T-helper 17 cell (primary cell): Measurements from ENCODE around the gene TMEM178B. TPM values are rescaled to one million over a fixed set of nuclear protein-coding genes. Genes with fewer than 3 reads are reported as not detected.
"Not testable (repeated sequence)": the region's sequence is repeated elsewhere in the genome, so short reads cannot be mapped to it uniquely, and the experiment has no call there.

Experiments used
- ATAC-seq: fragments of 150-1000 bp; cut with Tn5 transposase; 2 replicates; pipeline ENCODE4 v1.10.0; 2021; ENCODE audit warnings: mild to moderate bottlenecking, moderate library complexity
- DNase-seq, 3 donors: peaks; one replicate each; pipeline versions ENCODE4 v3.0.0 to v3.0.0-alpha.2; 2020 to 2021
- H3K9me3 ChIP-seq: one replicate; pipeline ENCODE4 v1.7.0; 2013; ENCODE audit warnings: low read length, mild to moderate bottlenecking; ENCODE audit not compliant: control insufficient read depth, poor library complexity, severe bottlenecking
- H3K27ac Mint-ChIP-seq: one replicate; pipeline ENCODE4 v1.8.0; 2022; ENCODE audit warnings: mild to moderate bottlenecking, moderate library complexity, mixed read lengths
- H3K27me3 Mint-ChIP-seq: one replicate; pipeline ENCODE4 v1.8.0; 2022; ENCODE audit warnings: mixed read lengths
- H3K36me3 Mint-ChIP-seq: one replicate; pipeline ENCODE4 v1.8.0; 2022; ENCODE audit warnings: low read depth, mixed read lengths
- H3K4me1 Mint-ChIP-seq: one replicate; pipeline ENCODE4 v1.8.0; 2022; ENCODE audit warnings: mild to moderate bottlenecking, mixed read lengths
- H3K4me3 Mint-ChIP-seq: one replicate; pipeline ENCODE4 v1.8.0; 2022; ENCODE audit warnings: mild to moderate bottlenecking, moderate library complexity, mixed read lengths
- total RNA-seq, 4 donors: library from RNA in 2 of 4; stranded (reverse) in 2 of 4; gene quantifications; one replicate each; pipeline ENCODE4 v1.2.3 and lab custom pipeline; 2022 to 2026

TMEM178B gene
- total RNA-seq, 2 donors from 2014 or later, result 0.90 to 0.96 TPM

- no peak overlapping the region for H3K27ac Mint-ChIP-seq
- peaks cover 16% of the 10 kb centered on the region for H3K4me1 Mint-ChIP-seq
- H3K27me3 Mint-ChIP-seq, result no peaks in the 10 kb centered on the region
- ATAC-seq, result no peak
- no peak overlapping the region for H3K4me3 Mint-ChIP-seq
- no peaks in the 10 kb centered on the region for H3K9me3 ChIP-seq
- no peaks in the 10 kb centered on the region for H3K36me3 Mint-ChIP-seq
- no peak for DNase-seq
These were observed 18.7 kb upstream of the TMEM178B start for GRCh38 chr7:141055146-141055545.

GRCh38 chr7:141057788-141058187, 16.1 kb upstream of the TMEM178B start:
- DNase-seq (no peak), ATAC-seq (no peak)
- Mint-ChIP-seq H3K36me3 (no peaks in the 10 kb centered on the region), H3K27ac (peak overlapping the region; percentile 11), H3K4me3 (no peak overlapping the region), H3K4me1 (peaks cover 12% of the 10 kb centered on the region), H3K27me3 (no peaks in the 10 kb centered on the region)
- no peaks in the 10 kb centered on the region for H3K9me3 ChIP-seq

GRCh38 chr7:141067856-141068255, 6.0 kb upstream of the TMEM178B start:
- not testable (repeated sequence) for DNase-seq, H3K36me3 Mint-ChIP-seq, H3K27ac Mint-ChIP-seq, H3K4me3 Mint-ChIP-seq, H3K9me3 ChIP-seq, ATAC-seq
- Mint-ChIP-seq H3K27me3 (peaks cover 25% of the 10 kb centered on the region), H3K4me1 (peaks cover 21% of the 10 kb centered on the region)

GRCh38 chr7:141071260-141071854, 2.5 kb upstream of the TMEM178B start:
- H3K27ac Mint-ChIP-seq, result no peak overlapping the region
- ATAC-seq (peak; percentile 40), DNase-seq (peak in 1 of 3 donors; percentile 28)
- peaks cover 27% of the 10 kb centered on the region for H3K4me1 Mint-ChIP-seq
- peak overlapping the region; percentile 91 for H3K4me3 Mint-ChIP-seq
- H3K27me3 Mint-ChIP-seq, result peaks cover 25% of the 10 kb centered on the region
- H3K36me3 Mint-ChIP-seq, result peaks cover 4% of the 10 kb centered on the region
- no peaks in the 10 kb centered on the region for H3K9me3 ChIP-seq

GRCh38 chr7:141071855-141072547, 1.9 kb upstream of the TMEM178B start:
- H3K9me3 ChIP-seq, result no peaks in the 10 kb centered on the region
- Mint-ChIP-seq H3K27me3 (peaks cover 25% of the 10 kb centered on the region), H3K27ac (no peak overlapping the region), H3K4me1 (peaks cover 27% of the 10 kb centered on the region), H3K4me3 (peak overlapping the region; percentile 91), H3K36me3 (peaks cover 4% of the 10 kb centered on the region)
- ATAC-seq (no peak), DNase-seq (no peak)

GRCh38 chr7:141072548-141073172, 1.2 kb upstream of the TMEM178B start:
- H3K27ac Mint-ChIP-seq, result no peak overlapping the region
- DNase-seq, result no peak
- H3K36me3 Mint-ChIP-seq, result peaks cover 4% of the 10 kb centered on the region
- peak overlapping the region; percentile 91 for H3K4me3 Mint-ChIP-seq
- peak; percentile 44 for ATAC-seq
- H3K4me1 Mint-ChIP-seq, result peaks cover 27% of the 10 kb centered on the region
- peaks cover 25% of the 10 kb centered on the region for H3K27me3 Mint-ChIP-seq
- no peaks in the 10 kb centered on the region for H3K9me3 ChIP-seq

DNA sequence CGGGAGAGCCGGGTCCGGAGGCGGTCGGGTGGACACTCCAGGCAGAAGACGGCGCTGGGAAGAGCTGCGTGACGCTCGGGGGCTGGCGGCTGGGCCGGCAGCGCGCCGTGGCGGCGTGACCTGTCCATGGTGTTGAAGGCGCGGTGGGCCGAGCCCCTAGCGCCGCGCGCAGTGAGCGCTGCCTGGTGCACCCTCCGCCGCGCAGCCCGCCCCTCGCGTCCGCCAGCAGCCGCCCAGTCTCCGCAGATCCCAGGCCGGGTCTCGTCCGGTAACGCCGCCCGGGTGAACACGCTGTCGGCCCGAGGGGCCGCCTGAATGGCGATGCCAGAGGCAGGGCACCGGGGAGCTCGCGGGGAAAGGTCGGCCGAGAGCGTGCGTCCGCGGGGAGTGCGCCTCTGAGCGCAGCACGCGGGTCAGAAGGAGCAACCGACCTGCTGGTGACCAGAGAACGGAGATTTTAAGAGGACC, 657 bp upstream of the TMEM178B start:
- no peaks in the 10 kb centered on the region for H3K9me3 ChIP-seq
- ATAC-seq, result peak; percentile 63
- DNase-seq, result no peak
- peak overlapping the region; percentile 91 for H3K4me3 Mint-ChIP-seq
- H3K27me3 Mint-ChIP-seq, result peaks cover 25% of the 10 kb centered on the region
- H3K36me3 Mint-ChIP-seq, result peaks cover 4% of the 10 kb centered on the region
- H3K27ac Mint-ChIP-seq, result no peak overlapping the region
- H3K4me1 Mint-ChIP-seq, result peaks cover 27% of the 10 kb centered on the region

- Mint-ChIP-seq H3K4me3 (peak overlapping the region; percentile 86), H3K27ac (no peak overlapping the region), H3K27me3 (peaks cover 20% of the 10 kb centered on the region), H3K36me3 (peaks cover 4% of the 10 kb centered on the region), H3K4me1 (peaks cover 27% of the 10 kb centered on the region)
- DNase-seq, result no peak
- H3K9me3 ChIP-seq, result no peaks in the 10 kb centered on the region
- ATAC-seq, result peak; percentile 51
These were observed 513 bp downstream of the TMEM178B start for GRCh38 chr7:141074162-141074991.

GRCh38 chr7:141074997-141075396, 1.1 kb downstream of the TMEM178B start:
- H3K4me1 Mint-ChIP-seq, result peaks cover 26% of the 10 kb centered on the region
- H3K9me3 ChIP-seq, result no peaks in the 10 kb centered on the region
- DNase-seq (no peak), ATAC-seq (no peak)
- H3K4me3 Mint-ChIP-seq, result peak overlapping the region; percentile 86
- H3K36me3 Mint-ChIP-seq, result peaks cover 2% of the 10 kb centered on the region
- no peak overlapping the region for H3K27ac Mint-ChIP-seq
- H3K27me3 Mint-ChIP-seq, result peaks cover 16% of the 10 kb centered on the region

DNA sequence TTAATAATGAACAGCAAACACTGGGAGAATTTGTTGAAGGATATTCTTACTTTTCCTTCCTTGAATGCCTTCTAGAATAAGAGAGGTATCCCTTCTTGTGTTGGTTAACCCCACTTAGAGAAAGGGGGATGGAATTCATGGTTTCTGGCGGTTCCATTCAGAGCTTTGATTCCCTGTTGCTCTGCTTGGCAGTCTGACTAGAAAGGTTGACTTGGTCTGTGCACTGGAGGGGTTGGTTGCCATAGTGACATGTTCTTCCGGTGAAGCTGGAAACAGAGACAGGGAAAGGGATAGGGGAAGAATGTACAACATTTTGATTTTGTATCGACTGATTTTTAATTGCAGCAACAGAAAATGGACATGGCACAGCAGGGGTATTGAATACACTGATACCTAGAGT, 2.5 kb downstream of the TMEM178B start:
- H3K27ac Mint-ChIP-seq, result no peak overlapping the region
- H3K27me3 Mint-ChIP-seq, result peaks cover 6% of the 10 kb centered on the region
- no peak overlapping the region for H3K4me3 Mint-ChIP-seq
- no peaks in the 10 kb centered on the region for H3K9me3 ChIP-seq
- no peak for ATAC-seq
- H3K4me1 Mint-ChIP-seq, result peaks cover 17% of the 10 kb centered on the region
- no peaks in the 10 kb centered on the region for H3K36me3 Mint-ChIP-seq
- DNase-seq, result no peak

GRCh38 chr7:141079219-141079618, 5.4 kb downstream of the TMEM178B start:
- no peak overlapping the region for H3K4me3 Mint-ChIP-seq
- ATAC-seq, result no peak
- H3K27me3 Mint-ChIP-seq, result peaks cover 15% of the 10 kb centered on the region
- H3K36me3 Mint-ChIP-seq, result no peaks in the 10 kb centered on the region
- no peak for DNase-seq
- H3K27ac Mint-ChIP-seq, result no peak overlapping the region
- peaks cover 6% of the 10 kb centered on the region for H3K4me1 Mint-ChIP-seq
- H3K9me3 ChIP-seq, result no peaks in the 10 kb centered on the region

- DNase-seq, H3K27ac Mint-ChIP-seq, H3K36me3 Mint-ChIP-seq, ATAC-seq, H3K4me1 Mint-ChIP-seq, H3K4me3 Mint-ChIP-seq, H3K9me3 ChIP-seq: not testable (repeated sequence)
- H3K27me3 Mint-ChIP-seq, result peaks cover 17% of the 10 kb centered on the region
These were observed 15.6 kb downstream of the TMEM178B start for GRCh38 chr7:141089490-141089889.
